Lung (tissue), 12 donors: ENCODE results near the gene PTPN13. TPM values are rescaled to one million over a fixed set of nuclear protein-coding genes. Genes with fewer than 3 reads are reported as not detected.

Experiments
- ATAC-seq: fragments of 200-7000 bp; cut with Tn5 transposase; one replicate; pipeline ENCODE4 v1.9.1; 2020; ENCODE audit warnings: moderate number of reproducible peaks; ENCODE audit not compliant: insufficient read depth, low FRiP score
- DNase-seq, 3 donors: peaks; one replicate each; pipeline ENCODE4 v3.0.0-alpha.2; 2013 to 2017
- H3K27ac ChIP-seq, 2 donors: one replicate each; pipeline ENCODE4 v1.5.1; 2013; ENCODE audit warnings: mild to moderate bottlenecking in 2 of 2, moderate library complexity in 2 of 2, control low read depth in 1 of 2, inconsistent platforms in 1 of 2, low read depth in 1 of 2, low read length in 1 of 2
- H3K27me3 ChIP-seq, 3 donors: one replicate each; pipeline ENCODE4 v1.5.1; 2013; ENCODE audit warnings: low read length in 2 of 3; ENCODE audit not compliant: control insufficient read depth in 3 of 3, insufficient read depth in 3 of 3
- H3K36me3 ChIP-seq, 4 donors: one replicate each; pipeline ENCODE4 v1.5.1; 2013; ENCODE audit warnings: low read length in 4 of 4, mild to moderate bottlenecking in 1 of 4, moderate library complexity in 1 of 4; ENCODE audit not compliant: control insufficient read depth in 4 of 4, insufficient read depth in 4 of 4
- H3K4me1 ChIP-seq, 5 donors: one replicate each; pipeline ENCODE4 v1.5.1; 2013; ENCODE audit warnings: low read length in 5 of 5, mild to moderate bottlenecking in 2 of 5, moderate library complexity in 1 of 5; ENCODE audit not compliant: control insufficient read depth in 5 of 5, insufficient read depth in 5 of 5
- H3K4me3 ChIP-seq: one replicate; pipeline ENCODE4 v1.5.1; 2013; ENCODE audit warnings: mild to moderate bottlenecking, control low read depth, moderate library complexity
- H3K9ac ChIP-seq, 2 donors: one replicate each; pipeline ENCODE4 v1.5.1; 2013; ENCODE audit warnings: low read length in 2 of 2, control low read depth in 1 of 2; ENCODE audit not compliant: insufficient read depth in 1 of 2
- H3K9me3 ChIP-seq, 4 donors: one replicate each; pipeline ENCODE4 v1.5.1; 2013; ENCODE audit warnings: low read length in 3 of 4, mild to moderate bottlenecking in 1 of 4, moderate library complexity in 1 of 4; ENCODE audit not compliant: control insufficient read depth in 4 of 4, insufficient read depth in 3 of 4
- WGBS, 2 donors: extraction: QIAGEN DNeasy Blood & Tissue Kit; methylation state at CpG; one replicate each; pipeline ENCODE4 v1.1.7; 2013; 5-methylcytosine and 5-hydroxymethylcytosine counted together
- polyA plus RNA-seq, 2 donors: library from polyadenylated mRNA; stranded (reverse); fragments of 200-250 nt; gene quantifications; one replicate each; pipeline ENCODE4 v1.2.1, GENCODE V29; 2013
- total RNA-seq, 2 donors: library from RNA; depleted of rRNA in 1 of 2; stranded (reverse); fragments of >200 nt in 1 of 2; gene quantifications; one replicate each; pipeline ENCODE4 v1.2.1, GENCODE V29; 2014 to 2021
- TF ChIP-seq, protein P1 (sequence below): IDR thresholded peaks from 2 replicates; pipeline ENCODE4 v1.5.1; 2012; ENCODE audit warnings: mild to moderate bottlenecking; ENCODE audit errors: control extremely low read depth, extremely low read depth
- donor health status: control.
- donor health status: control.
- donor health status: Bipolar disorder and iron deficiency.
- donor health status: healthy.
- donor health status: DM: yes; HTN: yes; CAD: no.

PTPN13 gene
- total and polyA plus RNA-seq, 4 donors, result 8.3 to 95.0 (median 47.9) TPM

DNA sequence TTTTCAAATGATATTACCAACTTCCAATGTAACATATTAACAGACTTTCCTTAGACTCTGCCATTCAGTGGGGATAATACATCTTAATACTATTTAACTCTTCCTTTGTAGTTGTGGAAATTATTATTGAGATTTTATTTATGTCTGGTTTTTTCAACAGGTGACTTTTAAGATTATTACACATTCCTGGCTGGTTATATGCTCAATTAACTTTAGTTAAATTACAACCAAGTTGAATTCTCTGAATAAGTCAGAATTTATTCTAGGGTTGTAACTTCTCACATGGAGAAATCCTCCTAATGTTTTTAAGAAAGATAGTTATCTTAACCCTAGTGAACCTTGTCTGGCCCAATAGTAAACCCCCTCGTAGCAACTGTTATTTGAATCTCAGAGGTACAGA is 147.7 kb downstream of the PTPN13 start:
- no peak for ATAC-seq

DNA sequence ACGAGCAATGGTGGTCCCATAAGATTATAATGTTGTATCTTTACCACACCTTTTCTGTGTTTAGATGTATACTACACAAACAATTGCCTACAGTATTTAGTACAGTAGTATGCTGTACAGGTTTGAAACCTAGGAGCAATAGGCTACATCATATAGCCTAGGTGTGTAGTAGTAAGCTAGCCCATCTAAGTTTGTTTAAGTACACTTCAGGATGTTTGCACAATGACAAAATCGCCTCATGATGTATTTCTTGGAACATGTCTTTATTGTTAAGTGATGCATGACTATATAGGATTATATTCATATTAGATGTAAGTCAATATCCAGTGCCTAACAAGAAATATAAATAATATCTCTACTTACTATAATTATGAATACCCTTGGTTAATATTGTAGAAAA is 150.5 kb downstream of the PTPN13 start:
- Histone ChIP-seq H3K27ac (no peak overlapping the region), H3K9ac (no peak overlapping the region), H3K27me3 (no peaks in the 10 kb centered on the region), H3K36me3 (peaks cover 0 to 22% (median 9%) of the 10 kb centered on the region in 4 donors), H3K9me3 (peaks cover 0 to 7% (median 1%) of the 10 kb centered on the region in 4 donors), H3K4me3 (no peak overlapping the region), H3K4me1 (no peaks in the 10 kb centered on the region)
- TF ChIP-seq, protein P1, sequence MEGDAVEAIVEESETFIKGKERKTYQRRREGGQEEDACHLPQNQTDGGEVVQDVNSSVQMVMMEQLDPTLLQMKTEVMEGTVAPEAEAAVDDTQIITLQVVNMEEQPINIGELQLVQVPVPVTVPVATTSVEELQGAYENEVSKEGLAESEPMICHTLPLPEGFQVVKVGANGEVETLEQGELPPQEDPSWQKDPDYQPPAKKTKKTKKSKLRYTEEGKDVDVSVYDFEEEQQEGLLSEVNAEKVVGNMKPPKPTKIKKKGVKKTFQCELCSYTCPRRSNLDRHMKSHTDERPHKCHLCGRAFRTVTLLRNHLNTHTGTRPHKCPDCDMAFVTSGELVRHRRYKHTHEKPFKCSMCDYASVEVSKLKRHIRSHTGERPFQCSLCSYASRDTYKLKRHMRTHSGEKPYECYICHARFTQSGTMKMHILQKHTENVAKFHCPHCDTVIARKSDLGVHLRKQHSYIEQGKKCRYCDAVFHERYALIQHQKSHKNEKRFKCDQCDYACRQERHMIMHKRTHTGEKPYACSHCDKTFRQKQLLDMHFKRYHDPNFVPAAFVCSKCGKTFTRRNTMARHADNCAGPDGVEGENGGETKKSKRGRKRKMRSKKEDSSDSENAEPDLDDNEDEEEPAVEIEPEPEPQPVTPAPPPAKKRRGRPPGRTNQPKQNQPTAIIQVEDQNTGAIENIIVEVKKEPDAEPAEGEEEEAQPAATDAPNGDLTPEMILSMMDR, result no peak
- no peak for DNase-seq
- WGBS, 2 donors, result 78 to 93% methylated on average over 2 of the region's 2 CpGs
- no peak for ATAC-seq

More for the DNA sequence above, 147.7 kb downstream of the PTPN13 start:
- H3K27me3 ChIP-seq, result no peaks in the 10 kb centered on the region
- peaks cover 0 to 26% (median 11%) of the 10 kb centered on the region in 4 donors for H3K36me3 ChIP-seq
- H3K4me3 ChIP-seq, result no peak overlapping the region
- WGBS, 2 donors, result 80% methylated on average over 1 of the region's 1 CpG
- no peak overlapping the region for H3K9ac ChIP-seq
- no peak overlapping the region for H3K27ac ChIP-seq
- TF ChIP-seq, protein P1, result no peak
- H3K4me1 ChIP-seq, result no peaks in the 10 kb centered on the region
- H3K9me3 ChIP-seq, result peaks cover 0 to 7% (median 1%) of the 10 kb centered on the region in 4 donors
- no peak for DNase-seq

DNA sequence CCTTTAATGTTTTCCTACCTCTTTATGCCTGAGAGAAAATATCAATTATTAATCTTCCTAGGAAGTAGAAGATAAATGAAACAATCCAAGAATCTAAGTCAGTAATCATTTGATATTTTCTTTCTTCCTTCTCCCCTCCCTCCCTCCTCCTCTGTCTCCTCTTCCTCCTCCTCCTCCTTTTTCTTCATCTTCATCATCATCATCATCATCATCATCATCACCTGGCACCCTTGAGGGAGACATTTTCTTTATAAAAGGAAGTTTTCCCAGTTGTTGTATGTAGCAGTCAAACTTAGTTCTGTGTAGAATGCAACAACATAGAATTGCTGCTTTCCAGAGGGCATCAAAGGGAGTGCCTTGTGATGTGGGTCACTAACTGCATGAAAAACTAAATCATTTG is 155.0 kb downstream of the PTPN13 start:
- TF ChIP-seq, protein P1, result no peak
- ATAC-seq (no peak), DNase-seq (no peak)
- peaks cover 0 to 20% (median 2%) of the 10 kb centered on the region in 4 donors for H3K36me3 ChIP-seq
- H3K27ac ChIP-seq, result no peak overlapping the region
- no peaks in the 10 kb centered on the region for H3K9me3 ChIP-seq
- no peak overlapping the region for H3K9ac ChIP-seq
- no peak overlapping the region for H3K4me3 ChIP-seq
- no peaks in the 10 kb centered on the region for H3K27me3 ChIP-seq
- no peaks in the 10 kb centered on the region for H3K4me1 ChIP-seq

DNA sequence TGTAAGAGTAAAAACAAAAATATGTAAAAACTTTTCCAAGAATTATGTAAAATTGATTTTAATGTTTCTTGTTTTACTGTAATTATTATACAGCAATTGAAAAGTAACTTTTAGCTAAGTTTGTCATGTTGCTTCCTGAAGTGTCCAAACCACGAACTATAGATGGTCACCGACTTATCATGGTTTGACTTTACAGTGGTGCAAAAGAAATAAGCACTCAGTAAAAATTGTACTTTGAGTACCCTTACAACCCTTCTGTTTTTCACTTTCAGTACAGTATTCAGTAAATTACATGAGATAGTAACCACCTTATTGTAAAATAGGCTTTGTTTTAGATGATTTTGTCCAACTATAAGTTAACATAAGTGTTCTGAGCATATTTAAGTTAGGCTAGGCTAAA is 161.3 kb downstream of the PTPN13 start:
- Histone ChIP-seq H3K4me3 (no peak overlapping the region), H3K36me3 (peaks cover 0 to 14% (median 2%) of the 10 kb centered on the region in 4 donors), H3K27me3 (no peaks in the 10 kb centered on the region), H3K27ac (no peak overlapping the region), H3K9me3 (no peaks in the 10 kb centered on the region), H3K4me1 (no peaks in the 10 kb centered on the region), H3K9ac (no peak overlapping the region)
- TF ChIP-seq, protein P1, result no peak
- ATAC-seq, result no peak
- 75 to 78% methylated on average over 2 of the region's 2 CpGs for WGBS, 2 donors
- no peak for DNase-seq
